CD4-positive, alpha-beta T cell treated with Interleukin-15 for 4 hours (primary cell): ENCODE data around the gene SMC1B.
"Not testable (repeated sequence)": the region's sequence is repeated elsewhere in the genome, so short reads cannot be mapped to it uniquely, and the experiment has no call there.

Experiments used
- DNase-seq: peaks from one replicate; pipeline ENCODE4 v3.0.0-alpha.2; 2020; ENCODE audit warnings: low spot score

SMC1B gene, protein sequence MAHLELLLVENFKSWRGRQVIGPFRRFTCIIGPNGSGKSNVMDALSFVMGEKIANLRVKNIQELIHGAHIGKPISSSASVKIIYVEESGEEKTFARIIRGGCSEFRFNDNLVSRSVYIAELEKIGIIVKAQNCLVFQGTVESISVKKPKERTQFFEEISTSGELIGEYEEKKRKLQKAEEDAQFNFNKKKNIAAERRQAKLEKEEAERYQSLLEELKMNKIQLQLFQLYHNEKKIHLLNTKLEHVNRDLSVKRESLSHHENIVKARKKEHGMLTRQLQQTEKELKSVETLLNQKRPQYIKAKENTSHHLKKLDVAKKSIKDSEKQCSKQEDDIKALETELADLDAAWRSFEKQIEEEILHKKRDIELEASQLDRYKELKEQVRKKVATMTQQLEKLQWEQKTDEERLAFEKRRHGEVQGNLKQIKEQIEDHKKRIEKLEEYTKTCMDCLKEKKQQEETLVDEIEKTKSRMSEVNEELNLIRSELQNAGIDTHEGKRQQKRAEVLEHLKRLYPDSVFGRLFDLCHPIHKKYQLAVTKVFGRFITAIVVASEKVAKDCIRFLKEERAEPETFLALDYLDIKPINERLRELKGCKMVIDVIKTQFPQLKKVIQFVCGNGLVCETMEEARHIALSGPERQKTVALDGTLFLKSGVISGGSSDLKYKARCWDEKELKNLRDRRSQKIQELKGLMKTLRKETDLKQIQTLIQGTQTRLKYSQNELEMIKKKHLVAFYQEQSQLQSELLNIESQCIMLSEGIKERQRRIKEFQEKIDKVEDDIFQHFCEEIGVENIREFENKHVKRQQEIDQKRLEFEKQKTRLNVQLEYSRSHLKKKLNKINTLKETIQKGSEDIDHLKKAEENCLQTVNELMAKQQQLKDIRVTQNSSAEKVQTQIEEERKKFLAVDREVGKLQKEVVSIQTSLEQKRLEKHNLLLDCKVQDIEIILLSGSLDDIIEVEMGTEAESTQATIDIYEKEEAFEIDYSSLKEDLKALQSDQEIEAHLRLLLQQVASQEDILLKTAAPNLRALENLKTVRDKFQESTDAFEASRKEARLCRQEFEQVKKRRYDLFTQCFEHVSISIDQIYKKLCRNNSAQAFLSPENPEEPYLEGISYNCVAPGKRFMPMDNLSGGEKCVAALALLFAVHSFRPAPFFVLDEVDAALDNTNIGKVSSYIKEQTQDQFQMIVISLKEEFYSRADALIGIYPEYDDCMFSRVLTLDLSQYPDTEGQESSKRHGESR

DNA sequence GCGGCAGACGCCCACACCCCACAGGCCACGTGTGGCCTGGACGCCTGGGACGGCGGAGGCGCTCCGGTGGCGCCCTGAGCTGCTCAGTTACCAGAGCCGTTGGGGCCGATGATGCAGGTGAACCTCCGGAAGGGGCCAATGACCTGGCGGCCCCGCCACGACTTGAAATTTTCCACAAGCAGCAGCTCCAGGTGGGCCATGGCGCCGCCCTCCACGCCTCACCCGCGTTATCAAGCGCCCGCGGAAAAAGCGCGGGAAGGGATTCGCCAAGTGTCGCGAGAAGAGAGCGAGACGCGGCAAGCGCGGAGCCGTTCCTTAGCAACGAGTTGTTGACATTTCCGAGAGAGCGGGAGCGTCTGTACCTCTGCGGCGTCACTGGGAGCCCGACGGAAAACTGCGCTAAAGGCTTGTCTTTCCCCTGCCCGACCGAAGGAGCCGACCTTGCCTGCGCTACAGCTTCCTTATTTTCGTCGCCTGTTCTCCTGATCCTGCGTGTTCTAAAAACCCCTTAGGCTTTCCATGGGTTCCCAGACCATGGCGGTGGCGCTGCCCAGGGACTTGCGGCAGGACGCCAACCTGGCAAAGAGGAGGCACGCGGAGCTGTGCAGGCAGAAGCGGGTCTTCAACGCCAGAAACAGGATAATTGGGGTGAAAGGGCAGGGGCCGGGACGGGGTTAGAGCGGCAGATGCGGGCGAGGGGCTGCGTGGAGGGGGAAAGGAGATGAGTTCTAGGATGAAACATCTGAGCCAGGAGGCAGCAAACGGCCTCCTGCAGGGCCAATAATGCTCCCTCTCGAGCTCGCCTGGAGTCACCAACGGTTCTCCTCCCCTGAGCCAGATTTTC lies at the start of gene SMC1B, which contains the start of gene RIBC2:
SMC1B (minus strand) TSS at position 232 of the 844 bp plus-strand sequence; CDS start at position 200, 32 bp downstream.
RIBC2 (plus strand) TSS at position 326 of the 844 bp plus-strand sequence; CDS start at position 520, 194 bp downstream.
- DNase-seq = peak; percentile 87

DNA sequence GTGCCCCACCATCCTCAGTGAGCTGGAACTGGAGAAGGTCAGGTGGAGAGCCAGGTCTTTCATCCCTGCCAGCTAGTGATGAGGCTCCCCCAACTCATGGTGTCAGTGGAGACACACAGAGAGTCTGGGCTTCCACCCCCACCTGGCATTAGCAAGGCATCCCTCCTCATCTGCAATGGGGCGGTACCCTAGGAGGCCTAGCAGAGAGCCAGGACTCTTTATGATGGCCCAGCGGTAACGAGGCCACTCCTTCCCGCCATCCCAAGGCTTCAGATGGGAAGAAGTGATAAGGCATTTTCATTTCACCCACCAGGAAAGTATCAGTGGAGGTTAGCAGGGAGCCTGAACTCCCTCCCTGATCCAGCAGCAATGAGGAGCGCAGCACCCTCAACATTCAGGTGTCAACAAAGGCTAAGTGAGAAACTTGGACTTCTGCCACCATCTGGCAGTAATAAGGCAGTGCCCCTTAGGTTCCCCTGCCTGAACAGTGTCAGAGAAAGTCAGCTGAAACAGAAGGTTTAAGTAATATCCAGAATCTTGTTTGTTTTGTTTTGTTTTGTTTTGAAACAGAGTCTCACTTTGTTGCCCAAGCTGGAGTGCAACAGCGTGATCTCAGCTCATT lies 48.7 kb upstream of the SMC1B start:
- DNase-seq = no peak

DNA sequence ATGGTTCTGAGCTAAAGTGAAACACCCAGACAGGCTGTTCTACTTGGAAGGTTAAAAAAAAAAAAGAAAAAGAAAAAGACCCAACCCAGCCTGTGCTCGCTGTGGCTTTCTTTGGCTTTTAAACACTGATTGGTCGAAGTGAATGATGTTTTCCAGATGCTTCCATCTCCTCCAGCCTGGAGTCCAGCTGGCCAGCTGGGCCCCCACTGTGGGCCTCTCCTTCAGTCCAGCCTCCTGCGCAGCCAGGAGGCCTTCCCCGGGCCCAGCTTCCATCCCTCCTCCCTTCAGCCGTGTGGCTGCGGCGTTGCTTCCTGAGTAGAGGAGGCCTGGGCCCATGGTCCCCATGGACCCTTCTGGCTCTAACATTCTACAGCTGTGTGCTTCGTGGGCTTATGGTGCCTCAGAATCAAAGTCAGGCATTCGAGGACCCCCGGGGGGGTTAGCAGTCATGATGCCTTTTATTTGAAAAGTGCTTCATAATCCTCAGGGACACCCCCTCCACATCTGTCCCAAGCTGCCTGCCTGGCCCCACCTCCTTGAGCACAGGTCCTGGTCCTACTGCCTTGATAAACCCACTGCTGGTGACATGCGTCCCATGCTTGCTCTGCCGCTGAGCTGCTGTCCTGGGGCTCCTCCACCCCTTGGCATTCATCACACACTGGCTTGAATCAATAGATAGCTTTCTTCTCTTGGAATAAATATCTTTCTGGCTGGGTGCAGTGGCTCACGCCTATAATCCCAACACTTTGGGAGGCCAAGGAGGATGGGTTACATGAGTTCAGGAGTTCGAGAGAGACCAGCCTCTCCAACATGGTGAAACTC lies 47.1 kb upstream of the SMC1B start:
- DNase-seq = no peak

DNA sequence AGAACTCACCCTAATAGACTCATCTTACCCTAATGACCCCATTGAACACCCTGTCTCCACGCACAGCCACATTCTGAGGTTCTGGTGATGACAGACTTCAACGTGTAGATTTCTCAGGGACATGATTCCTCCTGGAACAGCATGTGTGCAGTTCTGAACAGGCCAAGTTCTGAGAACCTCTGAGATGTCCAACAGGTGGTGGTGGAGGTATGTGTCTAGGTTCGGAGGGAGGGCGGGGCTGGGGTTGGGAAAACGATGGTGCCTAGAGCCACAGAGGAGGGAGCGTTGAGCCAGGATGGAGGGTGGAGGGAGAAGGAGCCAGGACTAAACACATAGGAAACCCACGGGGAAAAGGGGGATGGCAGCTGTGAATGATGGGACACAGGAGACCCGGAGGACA lies 45.8 kb upstream of the SMC1B start:
- no peak for DNase-seq

DNA sequence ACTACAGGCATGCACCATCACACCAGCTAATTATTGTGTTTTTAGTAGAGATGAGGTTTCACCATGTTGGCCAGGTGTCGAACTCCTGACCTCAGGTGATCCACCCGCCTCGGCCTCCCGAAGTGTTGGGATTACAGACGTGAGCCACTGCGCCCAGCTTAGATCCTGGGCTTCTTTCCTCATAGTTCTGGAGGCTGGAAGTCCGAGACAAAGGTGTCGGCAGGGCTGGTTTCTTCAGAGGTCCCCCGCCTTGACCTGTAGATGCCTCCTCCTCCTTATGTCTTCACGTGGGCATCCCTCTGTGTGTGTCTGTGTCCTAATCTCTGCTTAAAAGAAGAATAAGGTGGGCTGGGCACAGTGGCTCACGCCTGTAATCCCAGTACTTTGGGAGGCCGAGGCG lies 45.1 kb upstream of the SMC1B start:
- DNase-seq = no peak

DNA sequence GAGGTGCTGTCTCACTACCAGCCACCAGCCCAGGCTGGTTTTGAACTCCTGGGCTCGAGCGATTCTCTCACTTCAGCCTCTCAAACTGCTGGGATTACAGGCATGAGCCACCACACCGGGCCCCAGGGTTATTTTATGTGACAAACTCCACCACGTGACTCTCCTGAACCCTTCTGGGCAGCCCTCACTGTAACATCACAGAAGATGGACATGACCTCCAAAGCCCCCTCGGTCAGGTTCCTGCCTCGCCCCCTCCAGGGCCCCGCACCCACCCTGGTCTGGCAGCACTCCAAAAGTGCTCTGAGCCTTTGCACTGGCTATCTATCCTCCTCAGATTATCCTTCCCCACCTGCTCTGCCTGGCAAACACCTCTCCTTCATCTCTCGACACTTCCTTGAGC lies 43.4 kb upstream of the SMC1B start:
- DNase-seq = no peak

DNA sequence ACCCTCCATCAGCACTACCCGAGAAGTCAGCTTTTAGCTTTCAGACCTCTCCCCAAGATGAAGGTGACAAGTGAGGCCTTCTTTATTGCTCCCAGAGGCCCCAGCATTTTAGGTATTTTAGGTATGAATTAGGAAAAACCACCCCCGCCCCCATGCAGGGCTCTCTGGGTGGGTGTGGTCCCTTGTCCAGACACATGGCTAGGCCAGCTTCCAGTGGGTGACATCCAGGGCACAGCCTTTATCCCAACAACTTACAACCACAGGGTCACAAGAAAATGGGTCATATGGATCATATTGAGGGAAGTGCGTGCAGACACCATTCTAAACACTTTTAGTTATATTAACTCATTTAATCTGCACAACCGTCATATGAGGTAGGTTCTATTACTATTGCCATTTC lies 42.2 kb upstream of the SMC1B start:
- no peak for DNase-seq

DNA sequence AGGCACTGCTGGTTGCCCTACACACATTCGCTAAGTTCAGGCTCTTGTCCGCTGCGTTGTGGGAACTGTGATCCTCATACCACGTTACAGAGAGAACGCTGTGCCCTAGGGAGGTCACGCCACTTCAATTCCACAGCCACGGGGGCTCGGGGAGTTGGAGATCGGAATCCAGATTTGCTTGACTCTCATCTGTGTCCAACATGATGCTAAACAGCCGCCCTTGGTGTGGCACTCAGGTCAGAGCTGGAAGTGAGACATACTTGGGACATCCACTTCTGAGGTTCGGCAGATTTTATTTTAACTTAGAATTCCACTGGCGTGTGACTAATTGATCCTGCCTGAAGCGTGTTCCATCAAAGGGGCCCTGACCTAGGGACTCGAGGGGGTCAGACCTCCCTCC lies 41.8 kb upstream of the SMC1B start:
- DNase-seq = no peak

DNA sequence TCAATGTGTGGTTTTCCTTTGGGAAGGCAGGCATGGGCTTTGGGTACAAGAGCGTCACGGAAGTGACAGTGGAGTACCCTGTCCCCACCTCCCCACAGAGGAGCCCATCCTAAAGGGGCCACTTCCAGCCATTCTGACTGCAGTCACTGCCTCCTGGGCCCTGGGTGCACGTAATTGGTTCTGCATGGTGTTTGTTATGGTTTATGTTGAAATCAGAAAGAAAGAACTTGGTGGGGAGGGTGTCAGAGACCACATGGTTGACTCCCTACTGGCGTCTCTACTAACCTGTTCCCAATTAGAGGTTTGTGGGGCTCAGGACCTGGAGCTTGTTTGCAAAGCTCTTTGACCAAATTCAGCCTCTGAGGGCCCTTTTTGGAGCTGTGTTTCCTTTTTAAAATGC lies 40.9 kb upstream of the SMC1B start:
- no peak for DNase-seq

DNA sequence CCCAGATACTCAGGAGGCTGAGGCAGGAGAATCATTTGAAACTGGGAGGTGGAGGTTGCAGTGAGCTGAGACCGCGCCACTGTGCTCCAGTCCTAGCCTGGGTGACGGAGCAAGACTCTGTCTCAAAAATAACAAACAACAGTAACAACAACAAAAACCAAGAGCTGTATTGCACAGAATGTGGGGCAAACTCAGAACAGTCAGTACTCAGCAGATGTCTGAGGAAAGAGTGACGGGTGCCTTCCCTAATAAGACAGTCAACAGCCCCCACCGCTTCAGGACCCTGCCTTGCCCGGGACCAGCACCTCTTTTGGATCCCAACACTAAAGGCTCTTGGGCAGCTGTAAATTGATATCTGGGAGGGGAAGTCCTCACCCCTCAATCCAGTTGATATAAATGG lies 40.4 kb upstream of the SMC1B start:
- DNase-seq = no peak

DNA sequence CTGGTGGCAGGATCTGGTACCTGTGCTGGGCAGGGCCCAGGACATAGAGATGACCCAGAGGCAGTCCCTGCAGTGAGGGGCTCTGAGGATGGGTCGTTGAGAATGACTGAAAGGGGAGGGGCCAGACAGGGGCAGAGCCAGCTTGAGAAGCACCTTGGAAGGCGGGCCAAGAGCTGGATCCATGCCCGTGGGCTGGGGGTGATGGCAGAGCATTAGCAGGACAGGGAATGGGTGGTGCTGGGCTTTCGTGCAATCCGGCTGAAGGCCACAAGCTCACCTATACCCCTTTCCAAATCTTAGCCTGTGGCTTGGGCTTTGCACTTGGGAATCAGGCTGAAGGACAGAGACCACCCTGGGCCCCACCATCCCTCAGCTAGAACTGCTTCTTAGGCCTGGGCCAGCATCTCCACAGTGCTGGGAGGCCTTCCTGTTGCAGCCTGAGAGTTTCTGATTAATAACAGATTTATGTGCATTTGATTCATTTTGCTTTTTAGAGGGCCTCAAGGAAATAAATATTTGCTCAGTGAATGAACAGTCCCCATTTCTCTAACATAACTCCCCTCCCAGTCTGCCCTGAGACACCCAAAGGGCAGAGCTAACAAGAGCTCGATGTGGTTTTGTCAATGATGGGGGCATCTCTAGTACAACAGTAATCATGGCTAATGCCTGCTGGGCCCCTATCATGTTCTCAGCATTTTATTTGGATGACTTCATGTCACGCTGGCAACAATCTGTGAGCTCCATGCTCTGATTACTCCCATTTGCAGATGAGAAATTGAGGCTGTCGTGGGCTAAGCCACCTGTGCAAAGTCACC lies 39.4 kb upstream of the SMC1B start:
- DNase-seq = no peak

DNA sequence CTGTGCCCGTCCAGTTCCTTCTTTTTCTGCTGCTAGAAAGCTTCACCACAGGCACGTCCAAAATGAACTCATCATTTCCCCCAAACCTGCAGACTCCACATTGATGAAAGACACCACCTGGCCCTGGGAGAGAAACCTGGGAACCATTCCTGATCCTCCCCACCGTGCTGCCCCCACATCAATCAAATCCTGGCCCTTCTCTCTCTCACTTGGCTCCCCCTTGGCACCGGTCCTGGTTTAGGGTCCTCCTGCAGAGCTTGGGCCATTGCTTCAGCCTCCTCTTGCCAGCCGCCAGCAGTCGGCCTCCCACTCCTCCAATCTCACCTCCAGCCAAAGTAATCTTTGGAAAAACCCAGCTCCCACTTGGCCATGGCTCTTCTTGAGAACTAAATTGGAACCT lies 38.6 kb upstream of the SMC1B start:
- DNase-seq = no peak

DNA sequence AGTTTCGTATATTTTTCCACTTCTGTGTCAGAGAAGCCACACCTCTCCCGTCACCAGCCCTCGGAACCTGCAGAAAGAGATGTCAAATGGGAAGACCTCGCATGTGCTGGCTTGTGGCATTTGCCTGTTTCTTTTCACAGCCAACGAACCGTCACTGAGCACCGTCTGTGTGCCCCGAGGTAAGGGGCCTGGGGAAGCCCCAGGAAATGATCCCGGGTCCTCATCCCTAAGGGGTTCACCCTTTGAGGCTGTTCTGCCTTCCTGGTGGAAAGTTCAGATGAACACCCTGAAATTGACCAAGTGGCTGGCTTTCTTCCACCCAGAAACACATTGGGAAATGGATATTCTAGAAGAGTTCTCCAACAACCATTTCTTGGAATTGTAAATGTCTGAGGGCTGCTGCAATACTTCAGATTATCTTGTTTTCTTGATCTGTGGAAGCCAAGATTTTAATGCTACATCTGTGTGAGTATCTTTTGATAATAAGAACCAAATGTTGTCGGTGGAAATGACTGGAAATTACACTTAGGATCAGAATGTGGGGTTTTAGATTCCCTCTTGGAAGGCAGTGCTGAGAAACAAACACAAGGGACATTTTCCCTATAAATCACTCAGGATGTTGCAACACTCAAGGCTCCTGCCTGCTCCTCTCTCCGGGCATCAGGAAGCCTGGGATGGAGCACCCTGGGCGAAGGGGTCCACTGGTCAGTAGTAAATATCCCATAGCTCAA lies 37.7 kb upstream of the SMC1B start:
- DNase-seq = no peak

DNA sequence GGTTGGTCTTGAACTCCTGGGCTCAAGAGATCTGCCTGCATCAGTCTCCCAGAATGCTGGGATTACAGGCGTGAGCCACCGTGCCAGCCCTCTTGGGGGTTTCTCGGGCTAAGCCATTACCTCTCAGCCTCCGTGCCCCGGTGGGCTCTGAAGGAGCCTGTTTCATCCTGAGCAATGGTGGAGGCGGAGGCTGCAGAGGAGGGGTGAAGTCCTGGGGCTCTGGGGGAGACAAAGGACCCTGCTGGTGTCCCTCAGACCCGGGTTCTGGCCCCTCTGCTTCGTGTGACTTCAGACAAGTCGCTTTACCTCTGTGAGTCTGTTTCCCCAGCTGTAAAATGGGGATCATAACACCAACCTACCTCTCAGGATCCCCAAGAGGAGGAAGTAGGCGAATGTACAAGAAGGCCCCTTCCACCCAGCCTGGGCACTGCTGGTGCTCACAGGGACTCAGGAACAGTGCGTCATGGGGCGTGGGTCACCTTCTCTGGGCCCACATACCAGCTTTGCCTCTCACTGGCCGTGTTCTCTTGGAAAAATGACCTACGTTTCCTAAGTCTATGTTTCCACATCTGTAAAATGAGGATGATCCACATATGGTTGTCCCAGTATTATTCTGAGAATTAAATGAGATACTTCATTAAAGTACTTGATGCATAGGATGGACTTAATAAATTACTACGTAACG lies 36.8 kb upstream of the SMC1B start:
- no peak for DNase-seq

DNA sequence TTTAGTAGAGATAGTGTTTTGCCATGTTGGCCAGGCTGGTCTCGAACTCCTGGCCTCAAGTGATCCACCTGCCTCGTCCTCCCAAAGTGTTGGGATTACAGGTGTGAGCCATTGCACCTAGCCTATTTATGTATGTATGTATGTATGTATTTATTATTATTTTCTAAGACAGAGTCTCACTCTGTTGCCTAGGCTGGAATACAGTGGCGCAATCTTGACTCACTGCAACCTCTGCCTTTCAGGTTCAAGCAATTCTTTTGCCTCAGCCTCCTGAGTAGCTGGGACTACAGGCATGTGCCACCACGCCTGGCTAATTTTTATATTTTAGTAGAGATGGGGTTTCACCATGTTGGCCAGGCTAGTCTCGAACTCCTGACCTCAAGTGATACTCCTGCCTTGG lies 36.0 kb upstream of the SMC1B start:
- DNase-seq = not testable (repeated sequence)

DNA sequence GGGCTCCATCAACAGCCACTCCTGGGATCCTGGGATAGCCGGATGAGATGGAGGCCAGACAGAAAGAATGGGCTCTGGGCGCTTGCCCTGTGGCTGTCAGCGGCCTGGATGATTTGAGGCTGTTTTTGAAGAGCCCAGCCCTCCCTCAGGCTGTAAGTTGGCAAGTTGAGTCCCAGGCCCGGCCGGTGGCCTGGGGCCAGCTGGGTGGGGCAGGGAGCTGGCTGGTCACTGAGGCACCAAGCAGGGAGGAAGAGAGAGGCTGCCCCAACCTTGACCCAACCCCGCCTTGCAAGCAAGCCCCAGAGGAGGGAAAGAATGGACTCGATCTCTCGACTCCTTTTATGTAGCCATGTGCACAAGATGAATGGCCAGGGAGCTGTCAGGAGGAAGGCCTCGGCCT lies 35.0 kb upstream of the SMC1B start:
- no peak for DNase-seq

DNA sequence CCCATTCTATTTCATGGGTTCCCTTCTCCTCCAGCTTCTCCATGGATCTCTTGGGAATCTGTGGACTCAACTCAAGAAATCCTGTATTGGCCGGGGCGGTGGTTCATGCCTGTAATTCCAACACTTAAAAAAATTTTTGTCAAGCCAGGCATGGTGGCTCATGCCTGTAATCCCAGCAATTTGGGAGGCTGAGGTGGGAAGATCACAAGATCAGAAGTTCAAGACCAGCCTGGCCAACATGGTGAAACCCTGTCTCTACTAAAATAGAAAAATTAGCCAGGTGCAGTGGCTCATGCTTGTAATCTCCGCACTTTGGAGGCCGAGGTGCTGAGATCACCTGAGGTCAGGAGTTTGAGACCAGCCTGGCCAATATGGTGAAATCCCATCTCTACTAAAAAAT lies 34.2 kb upstream of the SMC1B start:
- not testable (repeated sequence) for DNase-seq

DNA sequence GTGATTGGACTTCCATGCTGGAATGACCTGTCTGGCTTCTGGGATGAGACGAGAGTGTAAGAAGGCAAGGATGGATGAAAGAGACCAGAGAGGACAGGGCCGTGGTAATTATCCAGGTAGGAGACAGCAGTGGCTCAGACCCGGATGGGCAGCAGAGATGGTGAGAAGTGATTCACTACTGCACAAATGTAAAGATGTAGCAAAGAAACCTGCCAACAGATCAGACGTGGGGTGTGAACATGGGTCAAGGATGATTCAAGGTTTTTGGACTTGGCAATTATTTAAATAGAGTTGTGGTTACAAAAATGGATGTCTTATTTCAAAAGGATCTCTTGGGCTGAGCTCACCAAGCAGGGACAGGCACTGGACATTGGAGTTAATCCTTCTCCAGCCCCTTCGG lies 32.8 kb upstream of the SMC1B start:
- no peak for DNase-seq
